SKM-1 treated with dmso at 0.1 percent for 144 hours (cell line): ENCODE results near the gene IL37.

Experiments used
- DNase-seq: peaks from one replicate; lab custom pipeline; 2025; ENCODE audit not compliant: unreplicated experiment; lab: John Stamatoyannopoulos, UW

IL37 gene

GRCh38 chr2:112957511-112957910, 46.5 kb downstream of the IL37 start:
- DNase-seq: no peak

- DNase-seq: peak; percentile 74
Observed at GRCh38 chr2:112958428-112959108, 47.6 kb downstream of the IL37 start.

GRCh38 chr2:112959109-112959812, 48.3 kb downstream of the IL37 start:
- DNase-seq: no peak

GRCh38 chr2:112960230-112960825, 49.4 kb downstream of the IL37 start:
- no peak for DNase-seq

- no peak for DNase-seq
Observed at GRCh38 chr2:112962308-112963175, 51.6 kb downstream of the IL37 start.

- DNase-seq: no peak
Observed at GRCh38 chr2:112967023-112967422, 56.1 kb downstream of the IL37 start.
